Tibial artery (tissue), 4 donors: ENCODE results near the gene PHF1.

ENCODE experiments used
- DNase-seq, 2 donors: peaks; one replicate each; pipeline ENCODE4 v3.0.0-alpha.2; 2019
- H3K27ac ChIP-seq, 2 donors: fragments of 200-600 bp; sonication (generic) in 1 of 2; 1 replicate in 1 of 2; 2 replicates in 1 of 2; pipeline ENCODE4 v1.5.1; 2018 to 2019; ENCODE audit warnings: mild to moderate bottlenecking in 1 of 2
- H3K27me3 ChIP-seq, 2 donors: fragments of 200-600 bp; sonication (generic) in 1 of 2; one replicate each; pipeline versions ENCODE4 v1.5.1 to v1.6.0; 2016 to 2019
- H3K36me3 ChIP-seq, 3 donors: fragments of 200-600 bp; sonication (generic) in 2 of 3; one replicate each; pipeline ENCODE4 v1.5.1; 2016 to 2019; ENCODE audit warnings: mild to moderate bottlenecking in 2 of 3
- H3K4me1 ChIP-seq, 4 donors: fragments of 200-600 bp; sonication (generic) in 2 of 4; 1 replicate in 3 of 4; 2 replicates in 1 of 4; pipeline ENCODE4 v1.5.1; 2016 to 2019
- H3K4me3 ChIP-seq, 2 donors: fragments of 200-600 bp; sonication (generic) in 1 of 2; 1 replicate in 1 of 2; 2 replicates in 1 of 2; pipeline ENCODE4 v1.5.1; 2018 to 2019; ENCODE audit warnings: mild to moderate bottlenecking in 2 of 2
- H3K9me3 ChIP-seq, 3 donors: fragments of 200-600 bp; sonication (generic) in 1 of 3; one replicate each; pipeline ENCODE4 v1.5.1; 2016 to 2019
- intact Hi-C: fragments of 100-400 bp; cut with DNase I; formaldehyde crosslinking; loops from one replicate; pipeline ENCODE4 v1.15.0; 2023; ENCODE audit warnings: low total_unique reads
- TF ChIP-seq, protein P1 (sequence below), 2 experiments: fragments of 200-600 bp in 1 of 2; fragments of 450-650 bp in 1 of 2; IDR thresholded peaks; one replicate each; pipeline ENCODE4 v1.5.1; 2017 to 2019; ENCODE audit warnings: antibody characterized with exemption in 2 of 2, mild to moderate bottlenecking in 1 of 2, moderate library complexity in 1 of 2

PHF1 gene

DNA sequence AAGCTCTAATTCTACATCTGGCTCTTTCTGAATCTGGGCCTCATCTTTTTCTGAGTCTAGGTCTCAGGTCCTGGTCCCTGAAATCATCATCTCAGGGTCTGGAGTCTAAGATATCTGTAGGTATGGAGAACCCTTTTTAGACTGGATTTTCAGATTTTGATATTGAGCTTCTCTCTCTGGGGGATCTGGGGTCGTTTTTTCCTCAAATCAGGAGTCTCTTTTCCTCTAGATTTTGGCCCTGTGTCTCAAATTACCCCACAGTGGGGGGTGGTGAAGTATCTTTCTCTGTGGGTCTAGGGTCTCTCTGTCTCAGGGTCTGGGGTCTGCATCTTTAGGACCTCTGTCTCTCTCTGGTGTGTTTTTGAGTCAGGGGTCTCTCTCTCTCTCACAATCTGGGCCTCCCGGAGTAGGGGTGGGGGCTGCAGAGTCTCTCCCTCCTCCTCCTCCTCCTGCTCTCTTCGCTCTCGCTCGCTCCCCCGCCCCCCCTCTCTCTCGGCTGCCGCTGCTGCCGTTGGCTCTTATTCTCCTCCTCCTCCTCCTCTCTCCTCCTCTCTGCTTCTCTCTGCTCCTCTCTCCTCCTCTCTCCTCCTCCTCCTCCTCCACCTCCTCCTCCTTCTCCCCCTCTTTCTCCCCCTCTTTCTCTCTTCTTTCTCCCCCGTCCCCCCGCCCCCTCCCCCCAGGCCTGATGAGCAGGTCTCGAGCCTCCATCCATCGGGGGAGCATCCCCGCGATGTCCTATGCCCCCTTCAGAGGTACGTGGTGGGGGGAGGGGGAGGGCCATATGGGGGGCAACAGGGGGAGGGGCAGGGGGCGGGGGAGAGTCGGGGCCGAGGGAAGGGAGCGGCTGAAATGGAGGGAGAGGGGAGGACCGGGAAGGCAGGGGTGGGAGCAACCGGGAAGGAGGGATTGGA, 9.0 kb downstream of the PHF1 start, which contains the start of gene SYNGAP1:
TSS of gene SYNGAP1 (plus strand) at position 486 of the 911 bp plus-strand sequence. CDS start at position 686, 200 bp downstream.
- Histone ChIP-seq H3K4me3 (peak within 1 kb of the TSS; percentile 54 to 57), H3K4me1 (peaks cover 0 to 65% (median 46%) of the 10 kb centered on the region in 4 donors), H3K27ac (peak within 1 kb of the TSS; percentile 88 to 95), H3K36me3 (peaks cover 12 to 19% (median 14%) of the 10 kb centered on the region in 3 donors), H3K27me3 (no peaks in the 10 kb centered on the region), H3K9me3 (no peaks in the 10 kb centered on the region)
- peak; percentile 77 to 90 for DNase-seq
- TF ChIP-seq, protein P1, sequence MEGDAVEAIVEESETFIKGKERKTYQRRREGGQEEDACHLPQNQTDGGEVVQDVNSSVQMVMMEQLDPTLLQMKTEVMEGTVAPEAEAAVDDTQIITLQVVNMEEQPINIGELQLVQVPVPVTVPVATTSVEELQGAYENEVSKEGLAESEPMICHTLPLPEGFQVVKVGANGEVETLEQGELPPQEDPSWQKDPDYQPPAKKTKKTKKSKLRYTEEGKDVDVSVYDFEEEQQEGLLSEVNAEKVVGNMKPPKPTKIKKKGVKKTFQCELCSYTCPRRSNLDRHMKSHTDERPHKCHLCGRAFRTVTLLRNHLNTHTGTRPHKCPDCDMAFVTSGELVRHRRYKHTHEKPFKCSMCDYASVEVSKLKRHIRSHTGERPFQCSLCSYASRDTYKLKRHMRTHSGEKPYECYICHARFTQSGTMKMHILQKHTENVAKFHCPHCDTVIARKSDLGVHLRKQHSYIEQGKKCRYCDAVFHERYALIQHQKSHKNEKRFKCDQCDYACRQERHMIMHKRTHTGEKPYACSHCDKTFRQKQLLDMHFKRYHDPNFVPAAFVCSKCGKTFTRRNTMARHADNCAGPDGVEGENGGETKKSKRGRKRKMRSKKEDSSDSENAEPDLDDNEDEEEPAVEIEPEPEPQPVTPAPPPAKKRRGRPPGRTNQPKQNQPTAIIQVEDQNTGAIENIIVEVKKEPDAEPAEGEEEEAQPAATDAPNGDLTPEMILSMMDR (IDR thresholded peaks at IDR 0.05): no peak
- intact Hi-C loops: loop anchor here (10.0 kb wide), 3 partner anchors 105 to 805 kb away; partner anchors contain the start of genes RGL2, TAPBP and ZBTB22

DNA sequence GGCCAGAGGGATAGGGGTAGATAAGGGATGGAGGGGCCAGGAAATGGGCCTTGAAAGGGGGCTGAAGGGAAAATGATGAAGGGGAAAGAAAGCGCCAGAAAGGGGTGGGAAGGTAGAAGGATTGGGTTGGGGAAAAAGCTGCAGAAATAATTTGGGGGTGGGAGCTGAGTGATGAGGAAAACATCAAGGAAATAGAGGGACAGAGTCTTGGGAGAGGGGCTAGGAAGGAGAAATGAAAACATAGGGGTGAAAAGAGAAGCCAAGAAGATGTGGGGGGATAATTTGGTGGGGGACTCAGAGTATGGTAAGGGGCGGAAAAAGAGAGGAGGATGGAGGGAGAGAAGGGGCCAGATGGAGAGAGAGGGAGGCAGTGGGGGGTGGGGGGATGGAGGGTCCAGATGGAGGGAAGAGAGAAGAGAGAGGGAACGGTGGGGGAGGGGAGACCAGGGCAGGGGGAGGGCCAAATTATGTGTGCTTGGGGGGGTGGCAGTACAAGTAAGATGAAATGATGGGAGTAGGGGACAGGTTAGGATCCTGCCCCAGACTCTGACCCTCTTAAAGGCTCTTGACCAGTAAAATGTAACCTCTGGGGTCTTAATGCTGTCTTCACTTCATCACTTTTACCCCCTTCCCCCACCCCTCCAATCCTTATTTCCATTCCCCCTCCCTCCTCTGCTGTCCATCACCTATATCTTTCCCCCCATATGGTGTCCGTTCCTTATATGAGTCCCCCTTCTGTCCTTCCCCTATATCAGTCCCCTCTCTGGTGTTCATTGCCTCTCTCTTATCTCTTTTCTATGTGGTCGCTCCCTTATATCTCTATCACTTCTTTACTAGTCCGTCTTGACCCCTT, 9.9 kb downstream of the PHF1 start:
- TF ChIP-seq, protein P1 (IDR thresholded peaks at IDR 0.05): no peak
- Histone ChIP-seq H3K36me3 (peaks cover 4 to 10% (median 5%) of the 10 kb centered on the region in 3 donors), H3K9me3 (no peaks in the 10 kb centered on the region), H3K4me1 (peaks cover 0 to 62% (median 46%) of the 10 kb centered on the region in 4 donors), H3K4me3 (peak overlapping the region; percentile 54 to 57), H3K27ac (peak overlapping the region; percentile 88 to 95), H3K27me3 (no peaks in the 10 kb centered on the region)
- intact Hi-C loops: loop anchor here (10.0 kb wide), 2 partner anchors 106 to 804 kb away; partner anchors contain the start of genes TAPBP and ZBTB22
- no peak for DNase-seq

DNA sequence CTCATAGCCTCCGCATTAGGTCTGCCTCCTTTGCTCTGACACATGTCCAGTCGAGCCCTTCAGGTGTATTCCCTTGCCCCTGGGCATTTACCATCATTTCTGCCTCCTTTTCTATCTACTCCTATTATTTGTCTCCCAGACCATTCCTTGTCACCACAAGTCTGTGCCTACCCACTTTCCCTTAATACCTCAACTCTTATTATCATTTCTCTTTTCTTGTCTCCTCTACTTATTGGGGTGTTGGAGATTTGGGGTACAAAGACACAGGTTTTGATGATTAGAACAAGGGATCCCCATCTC, 10.5 kb downstream of the PHF1 start:
- peaks cover 0 to 59% (median 42%) of the 10 kb centered on the region in 4 donors for H3K4me1 ChIP-seq

DNA sequence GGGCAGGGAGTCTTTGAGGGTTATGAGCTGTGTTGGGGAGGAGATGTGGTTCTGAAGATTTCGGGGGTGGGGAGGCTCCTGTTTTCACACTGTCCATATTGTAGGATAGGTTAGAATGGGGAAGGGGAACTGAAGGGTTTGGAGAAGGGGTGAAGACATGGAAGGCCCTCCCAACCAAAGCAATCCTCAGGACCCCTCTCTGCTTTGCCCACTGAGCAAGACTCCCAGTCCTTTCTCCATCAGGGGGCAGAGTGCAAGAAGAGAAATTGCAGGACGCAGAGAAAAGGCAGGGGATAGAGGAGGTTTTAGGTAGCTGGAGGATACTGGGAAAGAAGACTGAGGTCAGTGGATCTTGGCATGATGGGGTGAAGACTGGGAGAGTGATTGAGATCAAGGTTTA, 13.0 kb downstream of the PHF1 start:
- Histone ChIP-seq H3K27me3 (no peaks in the 10 kb centered on the region), H3K9me3 (no peaks in the 10 kb centered on the region), H3K27ac (peak overlapping the region; percentile 95 to 97), H3K4me3 (no peak overlapping the region), H3K36me3 (no peaks in the 10 kb centered on the region), H3K4me1 (peaks cover 0 to 64% (median 42%) of the 10 kb centered on the region in 4 donors)
- intact Hi-C loops: loop anchor here (10.0 kb wide), 2 partner anchors 109 to 801 kb away; partner anchors contain the start of genes TAPBP and ZBTB22
- DNase-seq: no peak
- TF ChIP-seq, protein P1 (IDR thresholded peaks at IDR 0.05): no peak

More for the DNA sequence above, 10.5 kb downstream of the PHF1 start:
- Histone ChIP-seq H3K27me3 (no peaks in the 10 kb centered on the region), H3K4me3 (no peak overlapping the region), H3K36me3 (peaks cover 0 to 4% (median 0%) of the 10 kb centered on the region in 3 donors), H3K9me3 (no peaks in the 10 kb centered on the region), H3K27ac (peak overlapping the region; percentile 88 to 95)
- TF ChIP-seq, protein P1 (IDR thresholded peaks at IDR 0.05): no peak
- no peak for DNase-seq
- intact Hi-C loops: loop anchor here (10.0 kb wide), 2 partner anchors 106 to 804 kb away; partner anchors contain the start of genes TAPBP and ZBTB22
